GM19467 (cell line): ENCODE data around the gene FALEC.
"Not testable (repeated sequence)": the region's sequence is repeated elsewhere in the genome, so short reads cannot be mapped to it uniquely, and the experiment has no call there.

Source experiments
- ATAC-seq: cut with Tn5 transposase; IDR thresholded peaks from one replicate; pipeline ENCODE4 v1.9.1; 2021; ENCODE audit warnings: mild to moderate bottlenecking, moderate library complexity; ENCODE audit not compliant: unreplicated experiment

Gene FALEC

GRCh38 chr1:150573648-150574071 is 58.1 kb downstream of the FALEC start:
- not testable (repeated sequence) for ATAC-seq

- no peak for ATAC-seq
These were observed 58.9 kb downstream of the FALEC start for GRCh38 chr1:150574260-150575071.

GRCh38 chr1:150575072-150575489 is 59.5 kb downstream of the FALEC start:
- no peak for ATAC-seq

- ATAC-seq, result no peak
These were observed 60.2 kb downstream of the FALEC start for GRCh38 chr1:150575518-150576366.

GRCh38 chr1:150576367-150576711 is 60.8 kb downstream of the FALEC start:
- ATAC-seq, result no peak

GRCh38 chr1:150576794-150577556 is 61.4 kb downstream of the FALEC start:
- ATAC-seq, result no peak

- no peak for ATAC-seq
These were observed 62.2 kb downstream of the FALEC start for GRCh38 chr1:150577557-150578271.

GRCh38 chr1:150578272-150579109 is 62.9 kb downstream of the FALEC start:
- no peak for ATAC-seq

- peak; percentile 88 for ATAC-seq
These were observed 63.8 kb downstream of the FALEC start, which contains the start of gene MCL1 for GRCh38 chr1:150579110-150579944. TSS of gene MCL1 (minus strand) at chr1:150579610. CDS start at chr1:150579530, 80 bp downstream.

- ATAC-seq, result no peak
These were observed 64.5 kb downstream of the FALEC start for GRCh38 chr1:150579945-150580642.

- ATAC-seq, result not testable (repeated sequence)
These were observed 65.4 kb downstream of the FALEC start for GRCh38 chr1:150580966-150581365.

GRCh38 chr1:150581437-150581836 is 65.9 kb downstream of the FALEC start:
- ATAC-seq, result not testable (repeated sequence)

GRCh38 chr1:150581962-150582361 is 66.4 kb downstream of the FALEC start:
- not testable (repeated sequence) for ATAC-seq

- no peak for ATAC-seq
These were observed 66.8 kb downstream of the FALEC start for GRCh38 chr1:150582371-150582770.
